ENCODE measurements around the gene RFTN1.

DNA sequence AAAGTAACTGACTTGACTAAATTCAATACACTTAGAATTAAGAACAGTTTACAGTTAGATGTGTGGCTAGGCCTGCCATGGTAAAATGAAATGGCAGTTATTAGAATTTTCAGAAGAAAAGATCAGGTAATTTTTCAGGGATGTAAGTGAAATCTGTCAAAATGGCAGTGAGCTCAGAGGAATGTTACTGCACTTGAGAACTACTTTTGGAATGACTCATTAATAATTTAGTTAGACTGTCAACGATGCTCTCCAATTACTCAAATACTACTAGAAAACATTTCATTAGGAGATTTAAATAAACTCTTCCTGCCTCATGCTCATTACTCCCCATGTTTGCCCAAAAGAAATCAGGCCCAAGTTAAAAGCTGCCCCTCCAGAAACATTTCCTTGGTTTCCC lies 84.4 kb downstream of the RFTN1 start:
- no peak for TF ChIP-seq EZH2 (IDR thresholded peaks at IDR 0.05)
- no peak for TF ChIP-seq POLR2AphosphoS5 (IDR thresholded peaks at IDR 0.05; ENCODE audit: borderline replicate concordance, low read depth, low read length)
- no peak for TF ChIP-seq FOXP2 (optimal IDR thresholded peaks at IDR 0.05; ENCODE audit: control extremely low read depth, extremely low read length, insufficient read depth)
